ENCODE measurements around the gene AIP. TPM values are rescaled to one million over a fixed set of nuclear protein-coding genes. Genes with fewer than 3 reads are reported as not detected.

The AIP gene
- total RNA-seq (2013) = 107 TPM
- polyA plus RNA-seq (100 to 1,000 TPM in 1 of 3 donors, 10 to 100 TPM in 2; 76.7 to 132 (median 99.3) TPM), polyA minus RNA-seq (109 and 130 TPM in 2 replicates), total RNA-seq (9.0 to 33.5 (median 28.4) reads per million in 11 experiments)

DNA sequence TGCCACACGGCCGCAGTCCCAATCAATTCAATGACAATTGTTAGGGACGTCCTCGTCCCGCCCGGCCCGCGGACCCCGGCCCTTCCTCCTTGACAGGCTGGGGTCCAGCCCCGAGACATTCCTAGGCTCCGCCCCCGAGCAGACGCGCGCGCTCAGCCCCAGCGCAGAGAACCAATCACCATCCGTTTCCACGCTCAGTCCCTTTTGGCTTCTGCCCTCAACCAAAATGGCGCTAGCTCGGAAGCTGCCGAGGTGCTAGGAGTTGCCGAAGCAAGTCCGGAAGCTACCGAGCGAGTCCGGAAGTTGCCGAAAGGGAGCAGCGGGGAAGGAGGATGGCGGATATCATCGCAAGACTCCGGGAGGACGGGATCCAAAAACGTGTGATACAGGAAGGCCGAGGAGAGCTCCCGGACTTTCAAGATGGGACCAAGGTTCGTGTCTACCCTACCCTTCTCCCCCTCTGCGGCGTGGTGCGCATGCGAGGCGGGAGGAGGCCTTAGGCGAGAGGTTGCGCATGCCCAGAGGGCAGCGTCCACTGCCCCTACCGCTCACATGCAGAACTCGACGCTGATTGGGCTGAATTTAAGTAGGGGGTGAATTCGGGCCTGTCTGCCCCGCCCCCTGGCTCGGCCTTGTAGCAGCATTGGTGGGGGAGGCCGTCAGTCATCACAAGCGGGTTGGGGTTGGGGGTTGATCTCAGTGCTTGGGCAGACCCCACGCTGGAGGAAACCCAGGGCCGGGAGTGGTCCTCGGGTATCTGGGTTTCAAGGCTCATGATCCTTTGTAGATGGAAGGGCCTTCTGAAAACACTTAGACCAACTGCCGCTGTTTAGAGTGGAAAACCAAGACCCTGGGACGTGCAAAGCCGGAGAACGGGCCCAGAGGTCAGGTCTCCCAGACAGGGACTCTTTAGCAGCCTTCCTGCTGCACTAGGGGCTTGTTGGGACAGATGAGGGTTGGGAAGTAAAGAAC is at the start of gene AIP:
TSS of gene AIP (plus strand) at position 200 of the 972 bp plus-strand sequence. CDS start at position 333, 133 bp downstream.
- Mint-ChIP-seq H3K36me3 (peaks cover 21 to 22% of the 10 kb centered on the region in 2 donors), H3K27ac (peak within 1 kb of the TSS; percentile 94 to 99 (median 97)), H3K9me3 (peaks cover 0 to 7% (median 2%) of the 10 kb centered on the region in 7 donors), H3K4me3 (peak within 1 kb of the TSS; percentile 88 to 94), H3K27me3 (ENCODE audit: low read depth in 3 of 3) (peaks cover 2 to 8% (median 2%) of the 10 kb centered on the region in 3 donors), H3K4me1 (peaks cover 40% of the 10 kb centered on the region)
- H3K9ac ChIP-seq (ENCODE audit: insufficient read depth, low read length, poor library complexity, severe bottlenecking) = peak within 1 kb of the TSS; percentile 62
- H3K36me3 ChIP-seq (replicated peaks in 1 of 2; ENCODE audit: control insufficient read depth in 1 of 2, insufficient read depth in 2 of 2, low read length in 2 of 2) = peaks cover 7 to 19% of the 10 kb centered on the region in 2 donors
- peak within 1 kb of the TSS; percentile 28 to 80 (median 34) for H3K4me3 ChIP-seq (replicated peaks in 1 of 3; ENCODE audit: low read depth in 2 of 3, low read length in 3 of 3)
- 7% methylated on average over 49 of the region's 60 CpGs for WGBS (ENCODE audit: insufficient coverage)
- no peaks in the 10 kb centered on the region for H3K27me3 ChIP-seq (ENCODE audit: control insufficient read depth in 2 of 2, insufficient read depth in 2 of 2, low read length in 2 of 2)
- peak within 1 kb of the TSS; percentile 83 to 93 for H3K27ac ChIP-seq (ENCODE audit: low read depth in 1 of 2, low read length in 2 of 2)
- H2AFZ ChIP-seq (ENCODE audit: insufficient read depth, low read depth, low read length, poor library complexity, severe bottlenecking) = peak within 1 kb of the TSS; percentile 86
- TF ChIP-seq, protein P1, sequence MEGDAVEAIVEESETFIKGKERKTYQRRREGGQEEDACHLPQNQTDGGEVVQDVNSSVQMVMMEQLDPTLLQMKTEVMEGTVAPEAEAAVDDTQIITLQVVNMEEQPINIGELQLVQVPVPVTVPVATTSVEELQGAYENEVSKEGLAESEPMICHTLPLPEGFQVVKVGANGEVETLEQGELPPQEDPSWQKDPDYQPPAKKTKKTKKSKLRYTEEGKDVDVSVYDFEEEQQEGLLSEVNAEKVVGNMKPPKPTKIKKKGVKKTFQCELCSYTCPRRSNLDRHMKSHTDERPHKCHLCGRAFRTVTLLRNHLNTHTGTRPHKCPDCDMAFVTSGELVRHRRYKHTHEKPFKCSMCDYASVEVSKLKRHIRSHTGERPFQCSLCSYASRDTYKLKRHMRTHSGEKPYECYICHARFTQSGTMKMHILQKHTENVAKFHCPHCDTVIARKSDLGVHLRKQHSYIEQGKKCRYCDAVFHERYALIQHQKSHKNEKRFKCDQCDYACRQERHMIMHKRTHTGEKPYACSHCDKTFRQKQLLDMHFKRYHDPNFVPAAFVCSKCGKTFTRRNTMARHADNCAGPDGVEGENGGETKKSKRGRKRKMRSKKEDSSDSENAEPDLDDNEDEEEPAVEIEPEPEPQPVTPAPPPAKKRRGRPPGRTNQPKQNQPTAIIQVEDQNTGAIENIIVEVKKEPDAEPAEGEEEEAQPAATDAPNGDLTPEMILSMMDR (IDR thresholded peaks at IDR 0.05) = no peak
- intact Hi-C loops (cut with micrococcal nuclease) = loop anchor here in 1 of 2 donors (1.0 kb wide), 1 partner anchor 23 kb away; no protein-coding TSS in a partner anchor
- peaks cover 39% of the 10 kb centered on the region for H3K79me2 ChIP-seq (ENCODE audit: insufficient read depth, low read length)
- H3K9me3 ChIP-seq (replicated peaks in 1 of 2; ENCODE audit: control insufficient read depth in 1 of 2, insufficient read depth in 1 of 2, low read length in 2 of 2) = no peaks in the 10 kb centered on the region
- peak within 1 kb of the TSS; percentile 62 for H3K4me2 ChIP-seq (replicated peaks; ENCODE audit: extremely low read depth, low read length, poor library complexity, severe bottlenecking)
- peaks cover 44 to 48% of the 10 kb centered on the region in 2 donors for H3K4me1 ChIP-seq (ENCODE audit: control insufficient read depth in 1 of 2, insufficient read depth in 2 of 2, low read length in 2 of 2)
- H4K20me1 ChIP-seq (ENCODE audit: insufficient read depth, low read length) = peaks cover 42% of the 10 kb centered on the region
- peak; percentile 98 for DNase-seq
